ENCODE results near the gene CLECL1. TPM values are rescaled to one million over a fixed set of nuclear protein-coding genes. Genes with fewer than 3 reads are reported as not detected.

Gene CLECL1
- total and polyA plus RNA-seq, 2 experiments from 2014 or later: not detected

DNA sequence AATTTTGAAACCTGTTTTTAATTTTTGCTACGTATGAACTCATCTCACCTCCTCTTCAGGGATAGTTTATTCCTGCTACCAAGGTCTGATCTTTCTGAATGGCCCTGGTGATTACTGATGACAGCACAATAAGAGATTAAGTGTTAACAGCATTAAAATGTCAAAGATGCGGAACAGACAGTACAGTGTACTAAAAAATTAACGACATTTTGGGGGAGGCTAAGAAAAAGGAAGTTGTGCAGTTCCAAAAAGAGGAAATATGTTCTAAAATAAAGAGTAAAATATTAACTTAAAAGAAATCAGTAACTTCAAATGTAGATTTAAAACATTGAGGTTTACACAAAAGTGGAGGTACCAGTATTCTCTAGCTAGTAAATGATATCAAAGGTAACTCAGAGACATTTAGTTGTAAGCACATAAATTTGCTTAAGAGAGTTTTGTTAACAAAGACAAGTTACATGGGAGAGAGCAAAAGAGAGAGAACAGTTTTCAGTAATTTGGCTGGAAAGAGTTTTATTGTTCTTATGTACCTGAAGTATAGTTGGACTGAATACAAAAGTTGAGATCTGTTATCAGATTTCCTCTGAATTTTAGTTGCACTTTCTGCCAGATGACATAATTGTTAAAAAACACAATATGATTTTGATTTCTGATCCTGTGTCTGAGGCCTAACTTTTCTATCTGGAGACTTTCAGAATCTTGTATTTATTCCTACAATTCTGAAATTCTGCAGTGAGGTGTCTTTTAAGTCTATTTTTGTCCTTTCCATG lies 4.2 kb upstream of the CLECL1 start:
- Histone ChIP-seq H3K79me2 (replicated peaks; ENCODE audit: insufficient read depth) (no peaks in the 10 kb centered on the region), H3K9me2 (ENCODE audit: insufficient read depth) (peaks cover 5% of the 10 kb centered on the region; the same call in 1 of the 2 replicates), H3K27ac (ENCODE audit: low read depth) (no peak overlapping the region), H3K27me3 (ENCODE audit: insufficient read depth) (no peaks in the 10 kb centered on the region), H3K4me2 (no peak overlapping the region), H3F3A (replicated peaks; ENCODE audit: low read depth) (no peaks in the 10 kb centered on the region), H3K36me3 (ENCODE audit: insufficient read depth) (no peaks in the 10 kb centered on the region), H3K4me1 (ENCODE audit: insufficient read depth) (peaks cover 7% of the 10 kb centered on the region), H2AFZ (no peak overlapping the region), H3K4me3 (no peak overlapping the region), H4K20me1 (replicated peaks; ENCODE audit: insufficient read depth) (no peaks in the 10 kb centered on the region)
- Mint-ChIP-seq H3K27ac (no peak overlapping the region), H3K27me3 (ENCODE audit: insufficient read depth, low read depth, poor library complexity) (peaks cover 2% of the 10 kb centered on the region), H3K4me1 (peaks cover 6% of the 10 kb centered on the region; the same call in 1 of the 3 replicates), H3K36me3 (ENCODE audit: low read depth) (no peaks in the 10 kb centered on the region), H3K9me3 (no peaks in the 10 kb centered on the region), H3K4me3 (no peak overlapping the region)
- DNase-seq (ENCODE audit: low spot score) (no peak), ATAC-seq (no peak)
- TF ChIP-seq STAT1 (IDR thresholded peaks at IDR 0.05; ENCODE audit: unreplicated experiment): no peak
- TF ChIP-seq, protein P1, sequence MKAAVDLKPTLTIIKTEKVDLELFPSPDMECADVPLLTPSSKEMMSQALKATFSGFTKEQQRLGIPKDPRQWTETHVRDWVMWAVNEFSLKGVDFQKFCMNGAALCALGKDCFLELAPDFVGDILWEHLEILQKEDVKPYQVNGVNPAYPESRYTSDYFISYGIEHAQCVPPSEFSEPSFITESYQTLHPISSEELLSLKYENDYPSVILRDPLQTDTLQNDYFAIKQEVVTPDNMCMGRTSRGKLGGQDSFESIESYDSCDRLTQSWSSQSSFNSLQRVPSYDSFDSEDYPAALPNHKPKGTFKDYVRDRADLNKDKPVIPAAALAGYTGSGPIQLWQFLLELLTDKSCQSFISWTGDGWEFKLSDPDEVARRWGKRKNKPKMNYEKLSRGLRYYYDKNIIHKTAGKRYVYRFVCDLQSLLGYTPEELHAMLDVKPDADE (IDR thresholded peaks at IDR 0.05): no peak
- TF ChIP-seq, protein P2, sequence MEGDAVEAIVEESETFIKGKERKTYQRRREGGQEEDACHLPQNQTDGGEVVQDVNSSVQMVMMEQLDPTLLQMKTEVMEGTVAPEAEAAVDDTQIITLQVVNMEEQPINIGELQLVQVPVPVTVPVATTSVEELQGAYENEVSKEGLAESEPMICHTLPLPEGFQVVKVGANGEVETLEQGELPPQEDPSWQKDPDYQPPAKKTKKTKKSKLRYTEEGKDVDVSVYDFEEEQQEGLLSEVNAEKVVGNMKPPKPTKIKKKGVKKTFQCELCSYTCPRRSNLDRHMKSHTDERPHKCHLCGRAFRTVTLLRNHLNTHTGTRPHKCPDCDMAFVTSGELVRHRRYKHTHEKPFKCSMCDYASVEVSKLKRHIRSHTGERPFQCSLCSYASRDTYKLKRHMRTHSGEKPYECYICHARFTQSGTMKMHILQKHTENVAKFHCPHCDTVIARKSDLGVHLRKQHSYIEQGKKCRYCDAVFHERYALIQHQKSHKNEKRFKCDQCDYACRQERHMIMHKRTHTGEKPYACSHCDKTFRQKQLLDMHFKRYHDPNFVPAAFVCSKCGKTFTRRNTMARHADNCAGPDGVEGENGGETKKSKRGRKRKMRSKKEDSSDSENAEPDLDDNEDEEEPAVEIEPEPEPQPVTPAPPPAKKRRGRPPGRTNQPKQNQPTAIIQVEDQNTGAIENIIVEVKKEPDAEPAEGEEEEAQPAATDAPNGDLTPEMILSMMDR (conservative IDR thresholded peaks at IDR 0.05; ENCODE audit: low read depth in 2 of 2): no peak
- TF ChIP-seq ZNF114 (CRISPR knock-in tag; IDR thresholded peaks at IDR 0.05): no peak
- no peak for TF ChIP-seq NANOG (IDR thresholded peaks at IDR 0.05; ENCODE audit: borderline replicate concordance)
- TF ChIP-seq EZH2 (IDR thresholded peaks at IDR 0.05; ENCODE audit: low read depth, unreplicated experiment): no peak
- TF ChIP-seq, protein P3, sequence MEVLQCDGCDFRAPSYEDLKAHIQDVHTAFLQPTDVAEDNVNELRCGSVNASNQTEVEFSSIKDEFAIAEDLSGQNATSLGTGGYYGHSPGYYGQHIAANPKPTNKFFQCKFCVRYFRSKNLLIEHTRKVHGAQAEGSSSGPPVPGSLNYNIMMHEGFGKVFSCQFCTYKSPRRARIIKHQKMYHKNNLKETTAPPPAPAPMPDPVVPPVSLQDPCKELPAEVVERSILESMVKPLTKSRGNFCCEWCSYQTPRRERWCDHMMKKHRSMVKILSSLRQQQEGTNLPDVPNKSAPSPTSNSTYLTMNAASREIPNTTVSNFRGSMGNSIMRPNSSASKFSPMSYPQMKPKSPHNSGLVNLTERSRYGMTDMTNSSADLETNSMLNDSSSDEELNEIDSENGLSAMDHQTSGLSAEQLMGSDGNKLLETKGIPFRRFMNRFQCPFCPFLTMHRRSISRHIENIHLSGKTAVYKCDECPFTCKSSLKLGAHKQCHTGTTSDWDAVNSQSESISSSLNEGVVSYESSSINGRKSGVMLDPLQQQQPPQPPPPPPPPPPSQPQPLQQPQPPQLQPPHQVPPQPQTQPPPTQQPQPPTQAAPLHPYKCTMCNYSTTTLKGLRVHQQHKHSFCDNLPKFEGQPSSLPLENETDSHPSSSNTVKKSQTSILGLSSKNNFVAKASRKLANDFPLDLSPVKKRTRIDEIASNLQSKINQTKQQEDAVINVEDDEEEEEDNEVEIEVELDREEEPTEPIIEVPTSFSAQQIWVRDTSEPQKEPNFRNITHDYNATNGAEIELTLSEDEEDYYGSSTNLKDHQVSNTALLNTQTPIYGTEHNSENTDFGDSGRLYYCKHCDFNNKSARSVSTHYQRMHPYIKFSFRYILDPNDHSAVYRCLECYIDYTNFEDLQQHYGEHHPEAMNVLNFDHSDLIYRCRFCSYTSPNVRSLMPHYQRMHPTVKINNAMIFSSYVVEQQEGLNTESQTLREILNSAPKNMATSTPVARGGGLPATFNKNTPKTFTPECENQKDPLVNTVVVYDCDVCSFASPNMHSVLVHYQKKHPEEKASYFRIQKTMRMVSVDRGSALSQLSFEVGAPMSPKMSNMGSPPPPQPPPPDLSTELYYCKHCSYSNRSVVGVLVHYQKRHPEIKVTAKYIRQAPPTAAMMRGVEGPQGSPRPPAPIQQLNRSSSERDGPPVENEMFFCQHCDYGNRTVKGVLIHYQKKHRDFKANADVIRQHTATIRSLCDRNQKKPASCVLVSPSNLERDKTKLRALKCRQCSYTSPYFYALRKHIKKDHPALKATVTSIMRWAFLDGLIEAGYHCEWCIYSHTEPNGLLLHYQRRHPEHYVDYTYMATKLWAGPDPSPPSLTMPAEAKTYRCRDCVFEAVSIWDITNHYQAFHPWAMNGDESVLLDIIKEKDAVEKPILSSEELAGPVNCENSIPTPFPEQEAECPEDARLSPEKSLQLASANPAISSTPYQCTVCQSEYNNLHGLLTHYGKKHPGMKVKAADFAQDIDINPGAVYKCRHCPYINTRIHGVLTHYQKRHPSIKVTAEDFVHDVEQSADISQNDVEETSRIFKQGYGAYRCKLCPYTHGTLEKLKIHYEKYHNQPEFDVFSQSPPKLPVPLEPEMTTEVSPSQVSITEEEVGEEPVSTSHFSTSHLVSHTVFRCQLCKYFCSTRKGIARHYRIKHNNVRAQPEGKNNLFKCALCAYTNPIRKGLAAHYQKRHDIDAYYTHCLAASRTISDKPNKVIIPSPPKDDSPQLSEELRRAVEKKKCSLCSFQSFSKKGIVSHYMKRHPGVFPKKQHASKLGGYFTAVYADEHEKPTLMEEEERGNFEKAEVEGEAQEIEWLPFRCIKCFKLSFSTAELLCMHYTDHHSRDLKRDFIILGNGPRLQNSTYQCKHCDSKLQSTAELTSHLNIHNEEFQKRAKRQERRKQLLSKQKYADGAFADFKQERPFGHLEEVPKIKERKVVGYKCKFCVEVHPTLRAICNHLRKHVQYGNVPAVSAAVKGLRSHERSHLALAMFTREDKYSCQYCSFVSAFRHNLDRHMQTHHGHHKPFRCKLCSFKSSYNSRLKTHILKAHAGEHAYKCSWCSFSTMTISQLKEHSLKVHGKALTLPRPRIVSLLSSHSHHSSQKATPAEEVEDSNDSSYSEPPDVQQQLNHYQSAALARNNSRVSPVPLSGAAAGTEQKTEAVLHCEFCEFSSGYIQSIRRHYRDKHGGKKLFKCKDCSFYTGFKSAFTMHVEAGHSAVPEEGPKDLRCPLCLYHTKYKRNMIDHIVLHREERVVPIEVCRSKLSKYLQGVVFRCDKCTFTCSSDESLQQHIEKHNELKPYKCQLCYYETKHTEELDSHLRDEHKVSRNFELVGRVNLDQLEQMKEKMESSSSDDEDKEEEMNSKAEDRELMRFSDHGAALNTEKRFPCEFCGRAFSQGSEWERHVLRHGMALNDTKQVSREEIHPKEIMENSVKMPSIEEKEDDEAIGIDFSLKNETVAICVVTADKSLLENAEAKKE (CRISPR knock-in tag; IDR thresholded peaks at IDR 0.05): no peak
- TF ChIP-seq REST (IDR thresholded peaks at IDR 0.05; ENCODE audit: unreplicated experiment): no peak

Data from GM23338 (cell line).